T-helper 17 cell (primary cell): ENCODE results near the gene THNSL1. TPM values are rescaled to one million over a fixed set of nuclear protein-coding genes. Genes with fewer than 3 reads are reported as not detected.
"Not testable (repeated sequence)": the region's sequence is repeated elsewhere in the genome, so short reads cannot be mapped to it uniquely, and the experiment has no call there.

Experiments
- ATAC-seq: fragments of 150-1000 bp; cut with Tn5 transposase; 2 replicates; pipeline ENCODE4 v1.10.0; 2021; ENCODE audit warnings: mild to moderate bottlenecking, moderate library complexity
- DNase-seq, 3 donors: peaks; one replicate each; pipeline versions ENCODE4 v3.0.0 to v3.0.0-alpha.2; 2020 to 2021
- H3K9me3 ChIP-seq: one replicate; pipeline ENCODE4 v1.7.0; 2013; ENCODE audit warnings: low read length, mild to moderate bottlenecking; ENCODE audit not compliant: control insufficient read depth, poor library complexity, severe bottlenecking
- H3K27ac Mint-ChIP-seq: one replicate; pipeline ENCODE4 v1.8.0; 2022; ENCODE audit warnings: mild to moderate bottlenecking, moderate library complexity, mixed read lengths
- H3K27me3 Mint-ChIP-seq: one replicate; pipeline ENCODE4 v1.8.0; 2022; ENCODE audit warnings: mixed read lengths
- H3K36me3 Mint-ChIP-seq: one replicate; pipeline ENCODE4 v1.8.0; 2022; ENCODE audit warnings: low read depth, mixed read lengths
- H3K4me1 Mint-ChIP-seq: one replicate; pipeline ENCODE4 v1.8.0; 2022; ENCODE audit warnings: mild to moderate bottlenecking, mixed read lengths
- H3K4me3 Mint-ChIP-seq: one replicate; pipeline ENCODE4 v1.8.0; 2022; ENCODE audit warnings: mild to moderate bottlenecking, moderate library complexity, mixed read lengths
- total RNA-seq, 4 donors: library from RNA in 2 of 4; stranded (reverse) in 2 of 4; gene quantifications; one replicate each; pipeline ENCODE4 v1.2.3 and lab custom pipeline; 2022 to 2026

The THNSL1 gene
- total RNA-seq, 2 donors from 2014 or later: 0.73 to 1.4 TPM

DNA sequence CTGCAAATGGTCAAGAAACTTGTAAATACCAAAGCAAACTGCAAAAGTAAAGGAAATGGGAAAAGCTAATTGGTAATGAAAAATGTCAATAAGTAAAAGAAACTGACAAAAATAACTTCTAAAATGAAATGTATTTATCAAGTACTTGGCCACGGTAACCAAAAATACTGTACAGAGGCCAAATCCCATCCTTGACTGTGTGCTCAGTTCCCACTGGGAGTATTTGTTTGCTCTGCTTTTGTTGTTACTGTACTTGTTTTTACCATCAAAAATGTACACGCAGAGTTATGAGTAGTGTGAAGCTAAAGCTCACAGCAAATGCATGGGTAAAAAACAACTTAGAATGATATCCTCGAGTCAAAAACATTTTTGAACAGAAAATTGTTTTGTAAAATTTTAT lies 31.5 kb upstream of the THNSL1 start:
- H3K27me3 Mint-ChIP-seq: peaks cover 10% of the 10 kb centered on the region
- H3K9me3 ChIP-seq: no peaks in the 10 kb centered on the region
- H3K36me3 Mint-ChIP-seq: no peaks in the 10 kb centered on the region
- H3K27ac Mint-ChIP-seq: no peak overlapping the region
- peaks cover 3% of the 10 kb centered on the region for H3K4me1 Mint-ChIP-seq
- H3K4me3 Mint-ChIP-seq: no peak overlapping the region
- DNase-seq (no peak), ATAC-seq (no peak)

DNA sequence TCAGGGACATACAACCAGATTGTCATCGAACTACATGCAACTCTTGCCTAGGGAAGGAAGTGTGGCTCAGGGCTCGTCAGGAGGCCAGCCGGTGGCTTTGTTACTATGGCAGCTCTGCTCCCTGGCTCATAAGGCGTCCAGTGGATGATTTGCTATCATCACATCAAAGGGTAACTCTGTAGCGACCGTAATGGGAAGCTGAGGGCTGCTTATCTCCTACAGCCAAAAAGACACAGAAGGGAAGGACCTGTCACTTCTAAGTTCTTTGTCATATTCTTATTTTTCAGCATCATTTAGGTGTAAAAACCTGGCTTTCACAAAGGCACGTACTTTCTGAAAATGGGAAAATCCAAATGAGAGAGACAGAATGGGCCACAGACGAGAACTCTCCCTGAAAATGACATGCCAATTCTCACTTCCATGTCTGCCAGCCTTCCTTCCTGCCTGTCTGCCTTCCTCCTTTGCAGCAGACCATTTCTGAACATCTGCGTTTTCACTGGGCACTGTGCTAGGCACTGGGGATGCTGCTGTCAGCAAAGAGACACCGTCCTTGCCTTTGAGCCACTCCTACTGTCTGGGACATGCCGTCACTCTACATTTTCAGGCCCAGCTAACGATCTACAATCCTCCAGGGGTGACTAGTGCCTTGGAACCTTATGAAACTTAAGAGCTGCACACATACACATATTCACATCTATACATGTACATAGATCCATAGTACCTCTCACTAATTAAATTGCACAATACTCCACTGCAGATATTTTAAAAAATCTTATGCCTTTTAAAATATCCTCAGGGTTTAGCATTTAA lies 27.4 kb upstream of the THNSL1 start:
- Mint-ChIP-seq H3K27ac (no peak overlapping the region), H3K4me1 (no peaks in the 10 kb centered on the region), H3K4me3 (no peak overlapping the region), H3K36me3 (no peaks in the 10 kb centered on the region), H3K27me3 (peaks cover 30% of the 10 kb centered on the region)
- no peaks in the 10 kb centered on the region for H3K9me3 ChIP-seq
- no peak for DNase-seq
- ATAC-seq: no peak

DNA sequence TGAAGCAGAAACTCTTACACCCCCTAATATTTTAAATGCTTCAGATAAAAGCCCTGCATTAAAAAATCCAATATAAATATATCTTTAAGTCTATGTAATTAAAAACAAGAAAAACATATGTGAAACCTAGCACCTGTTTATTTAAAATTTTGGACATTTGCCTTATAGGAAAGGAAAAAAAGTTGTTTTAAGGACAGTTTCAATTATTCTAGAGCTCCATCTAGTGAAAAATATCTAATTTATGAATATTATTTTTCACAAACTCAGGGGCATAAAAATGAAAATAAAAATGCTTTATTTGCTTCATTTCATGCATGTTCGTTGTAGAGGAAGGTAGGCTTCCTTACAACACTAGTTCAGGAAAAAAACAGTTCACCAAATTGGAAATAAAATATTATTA lies 26.5 kb upstream of the THNSL1 start:
- DNase-seq (no peak), ATAC-seq (no peak)
- Mint-ChIP-seq H3K36me3 (no peaks in the 10 kb centered on the region), H3K4me3 (no peak overlapping the region), H3K27me3 (peaks cover 33% of the 10 kb centered on the region), H3K4me1 (no peaks in the 10 kb centered on the region), H3K27ac (no peak overlapping the region)
- no peaks in the 10 kb centered on the region for H3K9me3 ChIP-seq

DNA sequence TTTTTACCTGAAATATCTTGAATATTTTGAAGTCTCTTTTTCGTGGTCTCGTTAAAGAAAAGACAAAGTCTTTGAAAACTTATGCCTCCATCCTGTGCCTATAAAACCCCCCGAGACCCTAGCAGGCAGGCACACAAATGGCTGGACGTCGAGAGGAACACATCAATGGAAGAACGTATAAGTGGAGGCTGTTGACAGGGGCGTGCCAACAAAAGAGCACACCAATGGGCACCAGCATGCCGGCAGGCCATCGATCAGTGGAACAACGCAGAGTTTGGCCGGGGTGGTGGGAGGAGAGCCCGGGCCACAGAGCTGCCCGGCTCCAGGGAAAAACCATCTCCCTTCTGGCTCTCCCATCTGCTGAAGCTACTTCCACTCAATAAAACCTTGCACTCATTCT lies 25.1 kb upstream of the THNSL1 start:
- DNase-seq (no peak), ATAC-seq (no peak)
- Mint-ChIP-seq H3K4me3 (no peak overlapping the region), H3K36me3 (no peaks in the 10 kb centered on the region), H3K27me3 (peaks cover 28% of the 10 kb centered on the region), H3K27ac (no peak overlapping the region), H3K4me1 (no peaks in the 10 kb centered on the region)
- H3K9me3 ChIP-seq: no peaks in the 10 kb centered on the region

DNA sequence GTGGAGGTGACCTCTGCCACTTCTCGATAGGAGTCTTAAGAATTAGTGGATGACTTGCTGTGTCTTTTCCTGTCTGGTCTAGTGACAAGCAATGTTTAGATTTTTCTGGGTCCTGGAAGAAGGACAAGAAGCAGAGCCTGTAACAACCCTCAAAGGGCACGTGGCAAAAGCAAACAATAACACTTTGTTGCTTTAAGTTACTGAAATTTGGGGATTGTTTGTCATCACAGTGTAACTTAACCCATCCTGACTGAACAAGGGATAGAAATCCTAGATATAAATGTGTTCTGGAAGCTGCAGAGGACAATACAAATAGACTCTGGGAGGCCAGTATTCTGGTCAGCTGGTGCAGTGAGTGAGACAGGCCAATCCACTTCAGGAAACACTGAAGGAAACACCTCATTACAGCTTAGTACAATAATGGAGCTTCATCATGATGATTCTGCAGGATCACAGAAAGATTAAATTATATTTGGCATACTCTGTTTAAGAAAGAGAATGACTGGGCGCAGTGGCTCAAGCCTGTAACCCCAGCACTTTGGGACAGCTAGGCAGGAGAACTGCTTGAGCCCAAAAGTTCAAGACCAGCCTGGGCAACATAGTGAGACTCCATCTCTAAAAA lies 23.8 kb upstream of the THNSL1 start:
- peaks cover 28% of the 10 kb centered on the region for H3K27me3 Mint-ChIP-seq
- no peaks in the 10 kb centered on the region for H3K4me1 Mint-ChIP-seq
- no peaks in the 10 kb centered on the region for H3K9me3 ChIP-seq
- peak overlapping the region; percentile 24 for H3K27ac Mint-ChIP-seq
- peaks cover 2% of the 10 kb centered on the region for H3K36me3 Mint-ChIP-seq
- ATAC-seq: no peak
- DNase-seq: no peak
- no peak overlapping the region for H3K4me3 Mint-ChIP-seq

DNA sequence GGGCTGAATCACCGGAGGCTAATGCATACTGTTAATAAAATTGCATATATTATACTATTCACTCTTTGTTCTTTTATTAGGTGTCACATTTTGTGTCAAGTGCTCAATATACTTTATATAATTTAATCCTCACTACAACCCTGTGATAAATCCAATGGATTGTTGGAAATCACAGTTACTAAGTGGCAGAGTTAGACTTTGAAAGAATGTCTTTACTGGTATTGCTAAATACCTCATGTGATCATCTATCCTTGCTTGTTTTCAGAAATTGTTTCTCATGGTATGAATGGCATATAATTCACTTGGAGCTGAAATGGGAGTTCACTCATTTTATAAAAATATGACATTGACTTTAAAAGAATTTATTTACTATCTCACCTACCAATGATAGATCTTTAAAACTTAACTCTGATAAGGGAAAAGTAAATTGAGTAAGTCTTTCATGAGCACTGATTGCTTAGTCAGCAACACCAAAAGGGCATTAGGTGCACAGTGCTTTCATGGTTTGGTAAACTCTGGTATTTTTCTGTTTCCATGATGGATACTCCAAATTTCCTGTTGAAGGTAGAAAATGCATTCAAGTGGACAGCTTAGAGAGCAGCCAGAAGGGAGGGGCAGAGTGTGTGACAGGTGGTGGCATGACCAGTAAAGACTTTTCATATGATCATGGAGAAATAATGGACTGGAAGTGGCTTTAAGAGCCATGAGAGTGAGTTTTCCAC lies 23.0 kb upstream of the THNSL1 start:
- no peak for DNase-seq
- Mint-ChIP-seq H3K4me1 (no peaks in the 10 kb centered on the region), H3K36me3 (peaks cover 2% of the 10 kb centered on the region), H3K4me3 (no peak overlapping the region), H3K27ac (no peak overlapping the region), H3K27me3 (peaks cover 28% of the 10 kb centered on the region)
- H3K9me3 ChIP-seq: no peaks in the 10 kb centered on the region
- no peak for ATAC-seq

DNA sequence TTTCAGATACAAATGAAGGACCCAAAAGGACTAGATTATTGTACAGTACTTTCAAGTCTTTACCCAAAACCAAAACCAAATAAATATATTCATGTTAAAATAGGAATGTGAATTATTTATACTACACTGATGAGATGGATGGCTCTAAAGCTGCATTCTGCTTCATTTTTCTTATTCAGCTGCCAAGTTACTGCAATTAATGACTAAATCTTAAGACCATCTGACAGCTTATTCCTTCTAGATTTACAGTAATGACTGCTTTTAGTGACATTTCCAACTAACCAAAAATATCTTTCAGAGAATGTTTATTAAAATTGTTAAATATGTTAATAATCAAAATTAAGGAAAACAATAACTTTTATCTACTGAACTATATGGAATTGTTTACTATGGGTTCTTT lies 21.3 kb upstream of the THNSL1 start:
- ATAC-seq (no peak), DNase-seq (no peak)
- Mint-ChIP-seq H3K4me1 (no peaks in the 10 kb centered on the region), H3K36me3 (peaks cover 2% of the 10 kb centered on the region), H3K27ac (no peak overlapping the region), H3K27me3 (peaks cover 23% of the 10 kb centered on the region), H3K4me3 (no peak overlapping the region)
- H3K9me3 ChIP-seq: no peaks in the 10 kb centered on the region

DNA sequence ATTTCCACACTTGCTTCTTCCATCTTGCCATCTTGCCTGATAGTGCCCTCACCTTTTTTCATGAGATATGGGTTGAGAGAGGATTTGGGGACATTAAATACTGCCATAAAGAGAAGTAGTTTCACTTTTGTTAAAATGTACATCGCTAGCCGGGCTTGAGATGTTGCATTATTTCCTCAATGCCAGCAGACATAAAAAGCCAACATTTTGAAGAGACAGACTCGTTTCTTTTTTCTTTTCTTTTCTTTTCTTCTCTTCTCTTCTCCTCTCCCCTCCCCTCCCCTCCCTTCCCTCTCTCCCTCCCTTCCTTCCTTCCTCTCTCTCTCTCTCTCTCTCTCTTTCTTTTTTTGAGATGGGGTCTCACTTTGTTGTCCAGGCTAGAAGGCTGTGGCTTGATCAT lies 18.4 kb upstream of the THNSL1 start:
- no peak for DNase-seq
- peaks cover 2% of the 10 kb centered on the region for H3K36me3 Mint-ChIP-seq
- ATAC-seq: no peak
- peaks cover 9% of the 10 kb centered on the region for H3K27me3 Mint-ChIP-seq
- no peak overlapping the region for H3K4me3 Mint-ChIP-seq
- H3K27ac Mint-ChIP-seq: no peak overlapping the region
- no peaks in the 10 kb centered on the region for H3K9me3 ChIP-seq
- H3K4me1 Mint-ChIP-seq: no peaks in the 10 kb centered on the region

DNA sequence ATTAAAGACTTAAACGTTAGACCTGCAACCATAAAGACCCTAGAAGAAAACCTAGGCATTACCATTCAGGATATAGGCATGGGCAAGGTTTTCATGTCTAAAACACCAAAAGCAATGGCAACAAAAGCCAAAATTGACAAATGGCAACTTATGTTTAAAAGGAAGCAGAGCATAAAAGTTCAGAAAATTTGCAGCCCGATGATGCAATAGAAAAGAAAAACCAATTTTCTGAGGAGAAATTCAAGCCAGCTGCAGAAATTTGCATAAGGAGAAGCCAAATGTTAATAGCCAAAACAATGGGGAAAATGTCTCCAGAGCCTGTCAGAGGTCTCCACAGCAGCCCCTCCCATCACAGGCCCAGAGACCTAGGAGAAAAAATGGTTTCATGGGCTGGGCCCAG lies 4.8 kb upstream of the THNSL1 start:
- H3K27me3 Mint-ChIP-seq, H3K27ac Mint-ChIP-seq, H3K4me3 Mint-ChIP-seq, H3K9me3 ChIP-seq, H3K36me3 Mint-ChIP-seq, H3K4me1 Mint-ChIP-seq, ATAC-seq, DNase-seq: not testable (repeated sequence)

DNA sequence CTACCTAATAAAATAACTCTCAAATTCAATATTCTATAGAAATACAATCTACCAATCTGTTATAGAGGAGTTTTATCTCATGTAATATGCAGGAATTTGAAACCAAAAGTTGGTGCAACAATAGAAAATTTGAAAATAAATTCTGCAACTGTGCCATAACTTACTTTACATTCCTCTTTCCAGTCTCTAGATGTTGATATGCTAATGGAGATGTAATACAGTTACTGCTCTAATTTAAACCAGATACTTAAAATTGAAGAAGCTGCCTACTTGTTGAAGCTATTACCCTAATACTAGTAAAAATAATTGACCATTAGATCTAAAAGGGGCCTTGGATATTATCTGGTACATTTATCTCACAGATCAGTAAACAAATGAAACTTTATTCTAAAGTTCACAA lies 1.8 kb upstream of the THNSL1 start:
- H3K27ac Mint-ChIP-seq: peak overlapping the region; percentile 99
- H3K27me3 Mint-ChIP-seq: no peaks in the 10 kb centered on the region
- DNase-seq (no peak), ATAC-seq (no peak)
- no peaks in the 10 kb centered on the region for H3K9me3 ChIP-seq
- H3K4me3 Mint-ChIP-seq: no peak overlapping the region
- H3K4me1 Mint-ChIP-seq: peaks cover 16% of the 10 kb centered on the region
- no peaks in the 10 kb centered on the region for H3K36me3 Mint-ChIP-seq

DNA sequence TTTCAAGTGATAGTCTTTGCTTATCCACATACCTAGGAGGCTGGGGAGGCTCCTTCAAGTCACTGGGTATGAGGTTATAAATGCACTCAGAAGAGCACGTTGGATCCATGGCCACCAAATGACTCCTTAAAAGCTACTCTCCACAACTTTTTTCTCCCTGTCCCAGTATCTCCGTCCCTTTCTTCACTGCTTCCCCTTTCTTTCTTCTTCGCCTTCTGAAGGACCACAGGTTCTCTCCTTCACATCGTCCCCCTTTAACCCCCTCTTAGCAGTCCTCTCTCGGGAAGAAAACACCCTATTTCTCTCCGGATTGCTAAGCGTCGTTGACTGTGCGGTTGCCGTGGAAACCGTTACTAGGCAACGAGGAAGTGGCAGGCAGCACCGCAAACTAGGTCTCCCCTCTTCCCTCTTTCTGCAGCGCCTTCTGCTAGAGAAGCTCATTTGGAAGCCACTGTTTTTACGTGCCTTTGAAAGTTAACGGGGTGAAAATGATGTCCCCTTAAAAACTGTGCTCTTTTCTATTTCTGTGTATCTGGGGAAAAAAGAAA lies 510 bp upstream of the THNSL1 start, which contains the start of gene ENKUR:
Gene ENKUR (minus strand): TSS at position 331 of the 548 bp plus-strand sequence. CDS start 222 bp downstream, at position 109.
- ATAC-seq: peak; percentile 69
- peaks cover 16% of the 10 kb centered on the region for H3K4me1 Mint-ChIP-seq

DNA sequence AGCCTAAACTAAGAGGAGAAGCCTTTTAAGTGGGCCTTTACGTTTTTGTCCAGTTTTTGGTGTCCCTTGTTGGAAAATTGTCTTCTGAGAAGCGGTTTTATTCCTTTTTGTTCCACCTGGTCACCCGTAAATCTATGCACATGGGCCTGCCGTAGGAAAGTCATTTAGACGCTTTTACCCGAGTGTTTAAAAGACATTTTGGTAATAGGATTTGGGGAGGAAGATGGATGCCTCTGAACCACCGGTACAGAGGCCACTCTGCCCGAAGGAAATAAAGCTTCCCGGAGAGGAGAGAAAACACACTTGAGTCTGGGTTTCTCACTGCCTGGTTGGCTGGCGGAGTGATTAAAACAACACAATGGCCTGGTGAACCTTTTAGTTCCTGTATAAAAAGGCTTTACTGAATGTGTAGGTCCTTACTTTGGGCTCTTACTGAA lies 760 bp downstream of the THNSL1 start:
- ATAC-seq (no peak), DNase-seq (no peak)
- H3K4me3 Mint-ChIP-seq: peak overlapping the region; percentile 95

More for the DNA sequence above, 510 bp upstream of the THNSL1 start, which contains the start of gene ENKUR:
- no peaks in the 10 kb centered on the region for H3K9me3 ChIP-seq
- Mint-ChIP-seq H3K4me3 (peak within 1 kb of the TSS; percentile 95), H3K36me3 (no peaks in the 10 kb centered on the region), H3K27me3 (no peaks in the 10 kb centered on the region), H3K27ac (peak within 1 kb of the TSS; percentile 99)
- DNase-seq: peak; percentile 84 to 94 (median 85)

DNA sequence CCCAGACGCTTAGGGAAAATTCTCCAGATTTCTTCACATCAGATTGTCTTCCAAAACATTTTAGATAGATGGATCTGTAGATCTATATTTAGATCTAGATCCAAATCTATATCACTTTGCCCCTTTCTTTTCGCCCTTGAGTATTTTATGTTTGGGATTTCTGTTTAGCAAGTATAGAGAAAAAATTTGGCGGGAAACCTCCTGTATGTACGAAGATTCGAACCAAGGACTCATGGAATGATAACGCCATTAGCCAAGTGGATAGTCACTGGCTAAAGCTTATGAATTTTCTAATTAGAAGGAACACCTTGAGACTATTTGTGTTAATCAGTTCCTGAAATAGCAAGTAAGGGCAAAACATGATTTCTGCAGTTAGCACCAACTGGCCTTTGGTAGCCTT lies 1.2 kb downstream of the THNSL1 start:
- no peak for ATAC-seq
- DNase-seq: no peak
- H3K36me3 Mint-ChIP-seq: no peaks in the 10 kb centered on the region
- H3K9me3 ChIP-seq: no peaks in the 10 kb centered on the region
- peak overlapping the region; percentile 95 for H3K4me3 Mint-ChIP-seq
- H3K27me3 Mint-ChIP-seq: no peaks in the 10 kb centered on the region
- H3K27ac Mint-ChIP-seq: peak overlapping the region; percentile 99
- peaks cover 16% of the 10 kb centered on the region for H3K4me1 Mint-ChIP-seq

More for the DNA sequence above, 760 bp downstream of the THNSL1 start:
- no peaks in the 10 kb centered on the region for H3K36me3 Mint-ChIP-seq
- peak overlapping the region; percentile 99 for H3K27ac Mint-ChIP-seq
- no peaks in the 10 kb centered on the region for H3K27me3 Mint-ChIP-seq
- H3K4me1 Mint-ChIP-seq: peaks cover 16% of the 10 kb centered on the region
- no peaks in the 10 kb centered on the region for H3K9me3 ChIP-seq
